GM18502 (cell line): Measurements from ENCODE around the gene GRIK1.

ENCODE experiments used
- ATAC-seq: cut with Tn5 transposase; IDR thresholded peaks from one replicate; pipeline ENCODE4 v1.9.1; 2021; ENCODE audit warnings: mild to moderate bottlenecking; ENCODE audit not compliant: unreplicated experiment, poor library complexity

GRIK1 gene

DNA sequence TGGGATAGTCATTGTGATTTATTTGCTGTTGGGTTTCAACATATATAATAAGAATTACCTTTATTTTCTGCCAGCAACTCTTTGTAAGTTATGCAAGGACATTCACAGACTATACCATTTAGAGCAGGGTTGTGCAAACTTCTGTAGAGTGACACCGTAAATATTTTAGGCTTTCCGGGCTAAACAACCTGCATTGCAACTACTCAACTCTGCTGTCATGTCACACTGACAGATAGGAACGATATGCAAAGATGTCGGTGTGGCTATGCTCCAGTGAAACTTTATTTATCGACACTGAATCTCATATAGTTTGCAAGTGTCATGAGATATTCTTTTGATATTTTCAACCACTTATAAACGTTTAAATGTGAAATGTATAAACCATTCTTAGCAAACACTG, 430.7 kb downstream of the GRIK1 start:
- no peak for ATAC-seq

DNA sequence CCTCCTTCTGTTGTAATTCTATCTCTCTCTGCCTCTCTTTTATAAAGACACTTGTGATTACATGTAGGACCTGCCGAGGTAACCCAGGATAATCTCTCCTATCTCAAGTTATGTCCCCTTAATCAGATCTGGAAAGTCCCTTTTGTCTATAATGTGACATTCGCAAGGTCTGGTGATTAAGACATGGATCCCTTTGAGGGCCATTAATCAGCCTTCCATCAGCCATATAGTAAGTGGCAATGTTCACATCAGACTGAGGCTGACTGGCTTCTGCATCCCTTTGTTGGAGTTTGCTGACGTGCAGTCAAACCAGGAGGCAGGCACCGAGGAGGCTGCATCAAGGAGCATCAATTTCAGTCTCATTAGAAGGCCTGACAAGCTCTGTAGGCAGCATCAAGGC, 431.5 kb downstream of the GRIK1 start:
- no peak for ATAC-seq

DNA sequence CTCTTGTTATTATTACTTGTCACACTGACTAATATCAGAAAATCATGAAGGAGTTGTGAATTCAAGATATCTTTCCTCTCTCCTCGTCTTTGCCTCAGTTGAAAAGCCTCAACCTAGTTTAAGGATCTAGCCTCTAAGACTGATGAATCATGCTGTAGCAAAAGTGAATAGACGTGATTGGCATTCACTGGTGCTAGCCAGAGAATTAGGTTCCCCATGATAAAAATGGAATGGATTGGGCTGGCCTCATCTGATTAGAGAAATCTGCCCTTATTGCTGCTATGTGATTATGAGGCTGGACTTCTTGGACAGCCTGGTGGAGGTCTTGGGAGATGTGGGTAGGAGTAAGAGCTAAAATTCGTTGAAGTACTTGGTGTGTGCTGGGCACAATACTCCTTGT, 432.8 kb downstream of the GRIK1 start:
- no peak for ATAC-seq

DNA sequence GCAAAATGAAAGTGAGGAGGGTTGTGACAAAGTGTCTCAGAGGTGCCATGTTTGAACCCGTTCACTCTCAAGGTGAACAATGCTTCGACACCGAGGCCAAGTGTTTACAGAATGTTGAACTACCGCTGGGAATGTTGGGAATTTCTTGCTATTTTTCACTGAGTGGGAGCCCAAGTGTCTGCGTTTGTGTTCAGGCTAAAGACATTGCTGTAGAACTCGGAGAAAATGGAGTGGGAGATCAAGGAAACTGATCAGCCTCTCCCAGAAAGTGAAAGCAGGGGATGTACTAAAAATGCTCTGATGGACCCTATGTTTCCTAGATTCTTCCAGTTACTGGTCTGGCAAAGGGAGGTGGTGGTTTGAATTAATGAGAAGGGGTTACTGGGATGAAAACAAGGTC, 433.6 kb downstream of the GRIK1 start:
- no peak for ATAC-seq

DNA sequence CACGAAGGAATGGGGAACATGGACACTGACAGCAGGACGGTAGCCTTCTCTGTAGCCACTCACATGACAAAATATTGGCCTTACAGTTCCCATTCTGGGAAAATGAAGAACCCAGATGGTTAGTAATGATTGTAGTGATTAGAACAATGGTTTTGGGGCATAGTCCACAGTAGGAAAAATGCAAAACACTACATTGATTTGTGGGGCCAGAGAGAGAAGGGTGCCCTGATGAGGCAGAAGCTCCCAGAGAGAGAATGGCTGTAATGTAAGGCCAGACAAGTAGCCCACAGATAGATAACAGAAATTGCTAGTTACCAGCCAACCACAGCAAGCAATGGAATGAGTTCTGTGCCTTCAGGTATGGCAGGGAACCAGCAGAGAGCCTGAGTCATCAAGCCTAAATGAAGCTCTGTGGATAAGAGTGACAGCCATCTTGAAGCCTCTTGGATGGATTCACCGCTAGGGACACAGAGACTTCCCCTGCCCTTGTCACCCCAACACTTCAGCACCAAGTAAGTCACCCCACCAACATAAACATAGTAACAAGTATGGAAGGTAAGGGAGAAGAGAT, 435.0 kb downstream of the GRIK1 start:
- ATAC-seq, result no peak

DNA sequence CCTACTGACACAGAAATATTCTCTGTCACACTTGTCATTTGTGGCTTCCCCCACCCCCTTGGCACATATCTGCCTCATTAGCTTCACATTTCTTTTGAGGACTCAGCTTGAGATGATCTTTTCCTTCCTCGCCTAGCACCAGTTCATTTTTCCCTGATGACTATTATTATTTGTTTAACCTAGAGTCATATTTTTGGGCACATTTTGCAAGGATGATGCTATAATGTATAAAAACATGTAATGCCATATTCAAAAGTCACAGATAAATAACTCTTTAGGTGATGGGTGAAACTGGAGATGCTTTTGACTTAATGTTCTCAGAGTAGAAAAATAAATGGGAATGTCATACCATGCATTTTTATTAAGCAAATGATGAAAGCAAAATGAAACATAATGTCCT, 438.3 kb downstream of the GRIK1 start:
- ATAC-seq, result no peak

DNA sequence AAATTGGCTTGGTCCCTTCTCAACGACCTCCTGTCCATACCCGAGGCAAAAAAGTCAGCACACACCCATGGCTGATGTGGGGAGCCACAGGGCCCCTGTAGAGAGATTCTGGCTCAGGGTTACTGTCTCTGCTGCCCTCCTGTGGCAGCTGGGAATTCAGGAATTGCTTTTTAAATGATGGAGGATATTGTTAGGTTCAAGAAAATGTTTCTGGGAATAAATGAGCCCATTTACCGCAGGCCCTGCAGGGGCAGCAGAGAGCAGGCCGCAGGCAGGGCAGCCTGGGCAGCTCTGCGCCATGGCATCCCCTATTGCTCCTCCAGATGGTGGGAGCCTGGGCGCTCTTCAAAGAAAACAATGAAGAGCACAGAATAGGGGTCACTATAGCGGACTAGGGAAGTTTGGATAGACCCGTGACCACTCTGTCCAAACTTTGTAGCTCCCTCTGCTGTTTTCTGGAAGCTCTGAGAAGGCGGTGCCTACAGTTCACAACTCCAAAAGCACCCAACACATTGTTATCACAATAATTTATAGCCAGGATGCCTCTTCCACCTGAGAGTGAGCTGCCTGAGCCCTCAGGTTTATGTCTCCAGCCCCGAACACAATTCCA, 440.0 kb downstream of the GRIK1 start:
- no peak for ATAC-seq

DNA sequence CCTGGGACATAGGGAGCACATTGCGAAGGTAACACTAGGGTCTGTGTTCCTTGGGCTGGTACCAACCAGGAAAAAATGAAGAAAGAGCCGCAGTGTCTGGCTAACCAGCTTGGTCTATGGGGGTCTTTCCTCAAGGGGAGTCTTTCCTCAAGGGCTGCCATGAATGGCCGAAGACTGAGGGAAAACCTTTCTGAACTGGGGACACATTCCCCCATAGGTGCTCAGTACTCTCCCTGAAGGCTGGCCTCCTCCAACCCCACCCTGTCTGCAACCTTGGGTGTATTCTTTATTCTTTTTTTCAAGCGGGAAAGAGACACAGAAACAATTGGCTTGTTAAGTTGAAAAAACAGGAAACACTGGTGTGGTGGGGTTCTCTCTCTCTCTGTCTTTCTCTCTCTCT, 440.6 kb downstream of the GRIK1 start:
- ATAC-seq, result no peak

DNA sequence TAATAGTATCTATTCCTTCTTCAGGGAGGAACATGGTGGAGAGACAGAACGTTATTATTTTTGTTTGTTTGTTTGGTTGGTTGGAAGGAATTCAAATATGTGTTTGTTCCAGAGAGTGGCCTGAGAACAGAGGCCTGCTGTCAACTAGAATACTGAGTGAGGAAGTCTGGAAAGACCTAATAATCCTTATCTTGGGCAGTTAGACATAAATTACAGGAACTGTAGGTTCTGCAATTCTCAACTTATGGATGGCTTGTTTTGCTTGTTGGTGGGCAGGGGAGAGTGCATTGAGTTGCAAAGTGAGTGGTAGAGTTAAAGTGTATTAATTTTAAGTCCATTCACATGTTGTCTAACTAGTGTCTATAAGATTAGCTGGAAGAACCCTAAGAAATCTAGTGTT, 443.5 kb downstream of the GRIK1 start:
- no peak for ATAC-seq

DNA sequence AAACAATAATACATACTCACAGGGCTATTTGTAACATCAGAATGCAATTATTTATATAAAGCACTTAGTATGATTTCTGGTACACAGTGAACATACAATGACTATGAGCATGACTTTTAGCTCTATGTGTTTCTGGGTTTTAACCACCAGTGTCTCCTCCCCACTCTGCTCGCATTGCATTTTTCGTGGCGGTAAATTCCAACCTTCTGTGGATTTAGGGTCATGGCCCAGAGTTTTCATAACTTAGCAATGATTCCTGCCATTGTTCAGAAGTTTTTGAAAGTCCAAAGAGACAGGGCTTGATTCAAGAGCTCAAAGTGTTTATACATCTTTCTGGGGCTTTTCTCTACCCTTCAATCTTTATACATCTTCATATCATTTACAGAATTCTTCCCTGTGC, 449.8 kb downstream of the GRIK1 start:
- no peak for ATAC-seq

DNA sequence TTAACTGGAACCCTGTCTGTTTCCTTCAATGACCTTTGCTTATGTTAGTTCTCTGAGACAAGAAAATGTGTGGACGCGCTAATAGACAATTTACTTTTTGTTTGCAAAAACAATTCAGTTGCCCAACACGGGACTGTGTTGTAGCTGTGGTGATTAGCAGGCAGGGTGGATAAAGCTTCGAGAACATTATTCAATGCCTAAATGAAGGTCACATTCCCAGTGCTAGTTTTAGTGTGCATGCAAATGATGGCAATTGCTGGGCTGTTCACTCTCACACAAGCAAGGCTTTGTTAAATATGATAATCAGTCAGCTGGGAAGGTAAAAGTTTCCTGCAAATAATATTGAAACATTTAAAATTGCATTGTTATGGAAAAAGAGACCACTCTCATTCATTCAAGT, 452.6 kb downstream of the GRIK1 start:
- no peak for ATAC-seq
